ENCODE measurements around the gene CCDC192.
"Not testable (repeated sequence)": the region's sequence is repeated elsewhere in the genome, so short reads cannot be mapped to it uniquely, and the experiment has no call there.

Gene CCDC192

DNA sequence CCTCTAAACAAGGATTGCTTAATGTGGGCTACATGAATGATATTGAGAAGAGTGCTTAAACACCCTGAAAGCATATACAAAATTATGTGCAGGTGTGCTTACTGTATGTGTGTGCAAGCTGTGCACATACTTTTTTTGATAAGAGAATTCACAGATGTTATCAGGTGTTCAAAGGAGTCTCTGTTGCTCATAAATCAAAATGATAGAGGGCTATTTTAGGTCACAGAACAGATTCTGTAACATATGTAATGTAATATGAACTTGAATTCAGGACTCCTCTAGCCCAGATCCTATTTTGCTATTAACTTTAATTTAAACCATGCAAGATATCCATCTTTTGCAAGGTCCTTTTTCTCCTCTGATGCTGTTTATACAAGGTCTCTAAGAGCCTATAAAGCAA is 38.2 kb downstream of the CCDC192 start:
- H3K4me3 ChIP-seq (ENCODE audit: control insufficient read depth, low read depth, low read length): no peak overlapping the region
- TF ChIP-seq CTCF (conservative IDR thresholded peaks at IDR 0.05; ENCODE audit: control insufficient read depth, insufficient read depth, low read depth, low read length): no peak

GRCh38 chr5:127744241-127744640 is 41.0 kb downstream of the CCDC192 start:
- DNase-seq (ENCODE audit: low read depth): no peak
- H3K4me3 ChIP-seq (ENCODE audit: control insufficient read depth, low read depth, low read length): no peak overlapping the region
- no peak for TF ChIP-seq CTCF (conservative IDR thresholded peaks at IDR 0.05; ENCODE audit: control insufficient read depth, insufficient read depth, low read depth, low read length)

More for the DNA sequence above, 38.2 kb downstream of the CCDC192 start:
- DNase-seq (ENCODE audit: low read depth): no peak

DNA sequence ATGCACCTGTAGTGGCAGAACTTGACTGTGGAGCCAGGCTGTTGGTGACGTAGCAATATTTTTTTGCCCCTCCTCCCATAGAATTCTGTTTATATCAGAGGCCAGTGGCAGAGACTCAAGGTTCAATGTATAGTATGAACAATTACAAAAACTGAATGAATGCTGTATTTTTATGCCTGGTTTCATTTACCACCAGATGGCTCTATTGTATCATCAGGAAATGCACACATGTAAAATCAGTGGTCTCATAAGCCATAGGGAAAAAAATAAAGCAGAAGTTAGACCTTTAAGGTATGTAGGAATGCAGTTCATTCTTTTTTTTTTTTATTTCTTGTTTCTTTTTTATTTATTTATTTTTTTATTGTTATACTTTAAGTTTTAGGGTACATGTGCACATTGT is 43.6 kb downstream of the CCDC192 start:
- H3K4me3 ChIP-seq (ENCODE audit: control insufficient read depth, low read depth, low read length): no peak overlapping the region
- TF ChIP-seq CTCF (conservative IDR thresholded peaks at IDR 0.05; ENCODE audit: control insufficient read depth, insufficient read depth, low read depth, low read length): peak; percentile 65
- peak; percentile 44 for DNase-seq (ENCODE audit: low read depth)

- not testable (repeated sequence) for H3K4me3 ChIP-seq (ENCODE audit: control insufficient read depth, low read depth, low read length)
- peak; percentile 40 for DNase-seq (ENCODE audit: low read depth)
Observed at GRCh38 chr5:127752503-127753265, 49.5 kb downstream of the CCDC192 start.

GRCh38 chr5:127754259-127754658 is 51.1 kb downstream of the CCDC192 start:
- DNase-seq (ENCODE audit: low read depth): no peak
- no peak for TF ChIP-seq CTCF (conservative IDR thresholded peaks at IDR 0.05; ENCODE audit: control insufficient read depth, insufficient read depth, low read depth, low read length)
- no peak overlapping the region for H3K4me3 ChIP-seq (ENCODE audit: control insufficient read depth, low read depth, low read length)

DNA sequence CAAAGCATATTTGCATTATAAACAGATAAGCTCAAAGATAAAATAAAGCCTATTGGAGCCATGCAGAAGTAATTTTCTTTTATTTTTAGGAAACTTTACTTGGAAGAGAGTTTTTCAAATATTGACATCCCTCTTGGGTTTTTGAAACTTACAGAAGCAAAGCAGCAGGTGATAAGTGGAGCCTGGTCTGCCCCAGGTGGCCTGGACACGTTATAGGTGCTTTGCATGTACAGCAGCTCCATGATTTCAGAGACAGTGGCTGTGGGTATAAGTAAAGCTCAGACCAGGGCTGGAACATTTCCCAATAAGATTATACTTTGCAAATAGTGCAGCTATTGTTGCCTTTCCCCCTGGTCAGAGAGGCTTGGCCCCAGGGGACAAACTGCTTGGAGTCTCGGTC is 51.5 kb downstream of the CCDC192 start:
- no peak overlapping the region for H3K4me3 ChIP-seq (ENCODE audit: control insufficient read depth, low read depth, low read length)
- DNase-seq (ENCODE audit: low read depth): no peak
- no peak for TF ChIP-seq CTCF (conservative IDR thresholded peaks at IDR 0.05; ENCODE audit: control insufficient read depth, insufficient read depth, low read depth, low read length)

- peak; percentile 53 for TF ChIP-seq CTCF (conservative IDR thresholded peaks at IDR 0.05; ENCODE audit: control insufficient read depth, insufficient read depth, low read depth, low read length)
- DNase-seq (ENCODE audit: low read depth): peak; percentile 64
- H3K4me3 ChIP-seq (ENCODE audit: control insufficient read depth, low read depth, low read length): no peak overlapping the region
Observed at GRCh38 chr5:127757576-127757975, 54.4 kb downstream of the CCDC192 start.

Data from fibroblast of mammary gland (primary cell).